ENCODE measurements around the gene KDM2A.

The KDM2A gene

GRCh38 chr11:67271541-67272284, 152.7 kb downstream of the KDM2A start:
- TF ChIP-seq OSR1 (CRISPR knock-in tag; IDR thresholded peaks at IDR 0.05) = no peak
- no peak for TF ChIP-seq GLIS3 (CRISPR knock-in tag; IDR thresholded peaks at IDR 0.05)
- TF ChIP-seq ZFP30 (CRISPR knock-in tag; IDR thresholded peaks at IDR 0.05) = no peak
- TF ChIP-seq PATZ1 (CRISPR knock-in tag; IDR thresholded peaks at IDR 0.05; ENCODE audit: borderline replicate concordance) = no peak
- TF ChIP-seq POU6F1 (CRISPR knock-in tag; IDR thresholded peaks at IDR 0.05; ENCODE audit: borderline replicate concordance, low read depth) = no peak
- no peak for TF ChIP-seq ARNTL (CRISPR knock-in tag; IDR thresholded peaks at IDR 0.05; ENCODE audit: borderline replicate concordance, low read depth)
- no peak for TF ChIP-seq CREB5 (CRISPR knock-in tag; IDR thresholded peaks at IDR 0.05; ENCODE audit: low read depth)
- TF ChIP-seq ZC3H10 (CRISPR knock-in tag; IDR thresholded peaks at IDR 0.05) = no peak
- no peak for TF ChIP-seq PPARA (CRISPR knock-in tag; IDR thresholded peaks at IDR 0.05; ENCODE audit: borderline replicate concordance)
- no peak for TF ChIP-seq CSDC2 (CRISPR knock-in tag; IDR thresholded peaks at IDR 0.05)
- no peak for TF ChIP-seq TSHZ2 (CRISPR knock-in tag; IDR thresholded peaks at IDR 0.05)
- TF ChIP-seq ZNF70 (CRISPR knock-in tag; IDR thresholded peaks at IDR 0.05) = no peak
- no peak for TF ChIP-seq ZNF565 (CRISPR knock-in tag; conservative IDR thresholded peaks at IDR 0.05; ENCODE audit: low read depth)
- no peak for TF ChIP-seq SNAI2 (CRISPR knock-in tag; IDR thresholded peaks at IDR 0.05)
- no peak for TF ChIP-seq ZFP3 (CRISPR knock-in tag; IDR thresholded peaks at IDR 0.05)
- TF ChIP-seq ISL1 (CRISPR knock-in tag; IDR thresholded peaks at IDR 0.05) = no peak
- no peak for TF ChIP-seq TOX (CRISPR knock-in tag; IDR thresholded peaks at IDR 0.05; ENCODE audit: borderline replicate concordance)
- no peak for ATAC-seq

GRCh38 chr11:67272327-67273259, 153.5 kb downstream of the KDM2A start:
- TF ChIP-seq CSRNP3 (CRISPR knock-in tag; IDR thresholded peaks at IDR 0.05) (no peak), POU6F1 (CRISPR knock-in tag; IDR thresholded peaks at IDR 0.05; ENCODE audit: borderline replicate concordance, low read depth) (no peak), CSDC2 (CRISPR knock-in tag; IDR thresholded peaks at IDR 0.05) (no peak), ZNF565 (CRISPR knock-in tag; conservative IDR thresholded peaks at IDR 0.05; ENCODE audit: low read depth) (no peak), PATZ1 (CRISPR knock-in tag; IDR thresholded peaks at IDR 0.05; ENCODE audit: borderline replicate concordance) (no peak), GLIS3 (CRISPR knock-in tag; IDR thresholded peaks at IDR 0.05) (no peak), ESRRG (CRISPR knock-in tag; IDR thresholded peaks at IDR 0.05) (no peak), ZNF70 (CRISPR knock-in tag; IDR thresholded peaks at IDR 0.05) (no peak), CREB5 (CRISPR knock-in tag; IDR thresholded peaks at IDR 0.05; ENCODE audit: low read depth) (no peak), PPARA (CRISPR knock-in tag; IDR thresholded peaks at IDR 0.05; ENCODE audit: borderline replicate concordance) (no peak), ISL1 (CRISPR knock-in tag; IDR thresholded peaks at IDR 0.05) (no peak), ZFP3 (CRISPR knock-in tag; IDR thresholded peaks at IDR 0.05) (no peak), TOX (CRISPR knock-in tag; IDR thresholded peaks at IDR 0.05; ENCODE audit: borderline replicate concordance) (no peak), BACH2 (CRISPR knock-in tag; IDR thresholded peaks at IDR 0.05; ENCODE audit: borderline replicate concordance) (no peak), SNAI2 (CRISPR knock-in tag; IDR thresholded peaks at IDR 0.05) (no peak), ZNF8 (CRISPR knock-in tag; IDR thresholded peaks at IDR 0.05) (no peak), ZFP30 (CRISPR knock-in tag; IDR thresholded peaks at IDR 0.05) (no peak), ARNTL (CRISPR knock-in tag; IDR thresholded peaks at IDR 0.05; ENCODE audit: borderline replicate concordance, low read depth) (no peak)
- no peak for ATAC-seq

All from SK-N-SH treated with all-trans-retinoic acid at 6 μM for 48 hours (cell line).